K562 (cell line): ENCODE results near the gene RAB31. TPM values are rescaled to one million over a fixed set of nuclear protein-coding genes. Genes with fewer than 3 reads are reported as not detected.

Experiments
- BMI1 ChIP-seq: fragments of 150-350 bp; IDR thresholded peaks from 2 replicates; pipeline ENCODE4 v1.6.1; 2014; ENCODE audit warnings: low read length
- CEBPG ChIP-seq, 3 experiments: fragments of 200-800 bp in 1 of 3; sonication (Bioruptor generic) in 1 of 3; sonication (generic) in 1 of 3; formaldehyde crosslinking in 1 of 3; IDR thresholded peaks in 2 of 3; conservative IDR thresholded peaks in 1 of 3; 2 replicates each; pipeline versions ENCODE4 v1.6.1 to v1.8.0; 2016 to 2022; ENCODE audit warnings: missing compliant biosample characterization in 2 of 3, missing genetic modification characterization in 2 of 3, mild to moderate bottlenecking in 1 of 3, missing genetic modification reagents in 1 of 3
- EHMT2 ChIP-seq: fragments of 450-650 bp; IDR thresholded peaks from 2 replicates; pipeline ENCODE4 v1.6.1; 2018; ENCODE audit warnings: antibody characterized with exemption
- HMG20B ChIP-seq: fragments of 250-450 bp; sonication (Bioruptor Pico); IDR thresholded peaks from 2 replicates; pipeline ENCODE4 v1.5.0; 2021; ENCODE audit warnings: mild to moderate bottlenecking
- LEF1 ChIP-seq: fragments of 450-650 bp; IDR thresholded peaks from 2 replicates; pipeline ENCODE4 v1.6.1; 2016; ENCODE audit warnings: mild to moderate bottlenecking
- MYNN ChIP-seq, 2 experiments: sonication (generic); formaldehyde crosslinking in 1 of 2; IDR thresholded peaks; 2 replicates each; pipeline versions ENCODE4 v1.5.0 to v1.6.1; 2016 to 2020; ENCODE audit warnings: antibody characterized with exemption in 1 of 2, missing genetic modification reagents in 1 of 2
- POLR3A ChIP-seq: IDR thresholded peaks from 2 replicates; pipeline ENCODE4 v1.6.1; 2011; ENCODE audit warnings: borderline replicate concordance, mild to moderate bottlenecking, moderate library complexity; ENCODE audit not compliant: insufficient read length, insufficient read depth; ENCODE audit errors: extremely low read depth
- RBM25 ChIP-seq: fragments of 200-400 bp; formaldehyde crosslinking; IDR thresholded peaks from 2 replicates; pipeline ENCODE4 v1.6.1; 2018; ENCODE audit warnings: low read length, low read depth, moderate library complexity; ENCODE audit not compliant: severe bottlenecking
- SETDB1 ChIP-seq: IDR thresholded peaks from one replicate; pipeline ENCODE4 v1.6.1; 2012; ENCODE audit warnings: low read length, control low read depth, inconsistent platforms
- TCFL5 ChIP-seq: fragments of 250-450 bp; sonication (Bioruptor Pico); conservative IDR thresholded peaks from 2 replicates; pipeline ENCODE4 v1.6.1; 2021; ENCODE audit warnings: mild to moderate bottlenecking, moderate library complexity, matching md5 sums
- TSC22D4 ChIP-seq: fragments of 450-650 bp; IDR thresholded peaks from 2 replicates; pipeline ENCODE4 v1.6.1; 2016; ENCODE audit warnings: missing genetic modification characterization, missing biosample characterization, control low read depth
- ZKSCAN3 ChIP-seq: fragments of 250-450 bp; sonication (Bioruptor Pico); IDR thresholded peaks from 2 replicates; pipeline ENCODE4 v1.4.0; 2020
- ZNF263 ChIP-seq: sonication (generic); formaldehyde crosslinking; IDR thresholded peaks from 2 replicates; pipeline ENCODE4 v1.8.0; 2022; ENCODE audit warnings: mild to moderate bottlenecking, missing genetic modification reagents, borderline replicate concordance
- ZNF586 ChIP-seq: fragments of 450-650 bp; formaldehyde crosslinking; conservative IDR thresholded peaks from 2 replicates; pipeline ENCODE4 v1.4.0; 2020; ENCODE audit warnings: mild to moderate bottlenecking, moderate library complexity
- polyA plus RNA-seq, 8 experiments: library from polyadenylated mRNA; depleted of rRNA in 4 of 8; stranded (reverse) in 5 of 8; unstranded in 3 of 8; fragments of >200 nt; fragmentation: Nextera tagmentation in 2 of 8; fragmentation: Illumina TruSeq in 1 of 8; extraction: Ambion mirVana in 2 of 8; extraction: Trizol in 1 of 8; gene quantifications; 2 replicates each; pipeline versions ENCODE4 v1.2.1 to v1.2.3, GENCODE V29; 2011 to 2014; ENCODE audit warnings: inconsistent platforms in 1 of 8, missing spikeins in 1 of 8
- total RNA-seq, 7 experiments: library from RNA; depleted of rRNA in 6 of 7; stranded (reverse); fragments of >200 nt in 6 of 7; fragmentation: Illumina TruSeq in 2 of 7; extraction: Trizol in 2 of 7; gene quantifications; 2 replicates each; pipeline versions ENCODE4 v1.2.1 to v1.2.3, GENCODE V29; 2011 to 2021; ENCODE audit warnings: low replicate concordance in 1 of 7
- TF ChIP-seq, protein P1 (sequence below): sonication (generic); formaldehyde crosslinking; IDR thresholded peaks from 2 replicates; pipeline ENCODE4 v1.8.1; 2023; ENCODE audit warnings: missing genetic modification reagents, mild to moderate bottlenecking, borderline replicate concordance
- TF ChIP-seq, protein P2 (sequence below): fragments of 250-450 bp; sonication (Bioruptor Pico); IDR thresholded peaks from 2 replicates; pipeline ENCODE4 v1.5.0; 2020; ENCODE audit warnings: mild to moderate bottlenecking
- TF ChIP-seq, protein P3 (sequence below): fragments of 450-650 bp; IDR thresholded peaks from 2 replicates; pipeline ENCODE4 v1.6.1; 2017; ENCODE audit warnings: antibody characterized with exemption, mild to moderate bottlenecking

RAB31 gene
- total and polyA plus RNA-seq, 9 of the 15 experiments (the other 6 are each of a cell fraction or from before 2014, with no cell fraction given), result 20.7 to 70.4 (median 41.3) TPM

GRCh38 chr18:9898792-9899549 is 190.9 kb downstream of the RAB31 start (continued):
- TF ChIP-seq, protein P1, sequence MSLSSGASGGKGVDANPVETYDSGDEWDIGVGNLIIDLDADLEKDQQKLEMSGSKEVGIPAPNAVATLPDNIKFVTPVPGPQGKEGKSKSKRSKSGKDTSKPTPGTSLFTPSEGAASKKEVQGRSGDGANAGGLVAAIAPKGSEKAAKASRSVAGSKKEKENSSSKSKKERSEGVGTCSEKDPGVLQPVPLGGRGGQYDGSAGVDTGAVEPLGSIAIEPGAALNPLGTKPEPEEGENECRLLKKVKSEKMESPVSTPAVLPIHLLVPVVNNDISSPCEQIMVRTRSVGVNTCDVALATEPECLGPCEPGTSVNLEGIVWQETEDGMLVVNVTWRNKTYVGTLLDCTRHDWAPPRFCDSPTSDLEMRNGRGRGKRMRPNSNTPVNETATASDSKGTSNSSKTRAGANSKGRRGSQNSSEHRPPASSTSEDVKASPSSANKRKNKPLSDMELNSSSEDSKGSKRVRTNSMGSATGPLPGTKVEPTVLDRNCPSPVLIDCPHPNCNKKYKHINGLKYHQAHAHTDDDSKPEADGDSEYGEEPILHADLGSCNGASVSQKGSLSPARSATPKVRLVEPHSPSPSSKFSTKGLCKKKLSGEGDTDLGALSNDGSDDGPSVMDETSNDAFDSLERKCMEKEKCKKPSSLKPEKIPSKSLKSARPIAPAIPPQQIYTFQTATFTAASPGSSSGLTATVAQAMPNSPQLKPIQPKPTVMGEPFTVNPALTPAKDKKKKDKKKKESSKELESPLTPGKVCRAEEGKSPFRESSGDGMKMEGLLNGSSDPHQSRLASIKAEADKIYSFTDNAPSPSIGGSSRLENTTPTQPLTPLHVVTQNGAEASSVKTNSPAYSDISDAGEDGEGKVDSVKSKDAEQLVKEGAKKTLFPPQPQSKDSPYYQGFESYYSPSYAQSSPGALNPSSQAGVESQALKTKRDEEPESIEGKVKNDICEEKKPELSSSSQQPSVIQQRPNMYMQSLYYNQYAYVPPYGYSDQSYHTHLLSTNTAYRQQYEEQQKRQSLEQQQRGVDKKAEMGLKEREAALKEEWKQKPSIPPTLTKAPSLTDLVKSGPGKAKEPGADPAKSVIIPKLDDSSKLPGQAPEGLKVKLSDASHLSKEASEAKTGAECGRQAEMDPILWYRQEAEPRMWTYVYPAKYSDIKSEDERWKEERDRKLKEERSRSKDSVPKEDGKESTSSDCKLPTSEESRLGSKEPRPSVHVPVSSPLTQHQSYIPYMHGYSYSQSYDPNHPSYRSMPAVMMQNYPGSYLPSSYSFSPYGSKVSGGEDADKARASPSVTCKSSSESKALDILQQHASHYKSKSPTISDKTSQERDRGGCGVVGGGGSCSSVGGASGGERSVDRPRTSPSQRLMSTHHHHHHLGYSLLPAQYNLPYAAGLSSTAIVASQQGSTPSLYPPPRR (CRISPR knock-in tag), result no peak
- TF ChIP-seq TSC22D4 (no peak), HMG20B (CRISPR knock-in tag) (no peak), RBM25 (no peak), BMI1 (no peak), SETDB1 (peak; percentile 29), LEF1 (peak; percentile 95), EHMT2 (peak; percentile 60; the same call in 1 of the 2 replicates), MYNN (IDR thresholded peaks at IDR 0.05) (0 out of 2 replicates have a peak, but pooled peaks have one; percentile 67), MYNN (CRISPR knock-in tag; IDR thresholded peaks at IDR 0.05) (no peak), POLR3A (no peak), CEBPG (CRISPR knock-in tag; IDR thresholded peaks at IDR 0.05) (no peak), CEBPG (tag; conservative IDR thresholded peaks at IDR 0.05 in 1 of 2, IDR thresholded peaks at IDR 0.05 in 1 of 2) (peak; percentile 27 to 56; a peak in 2 of 4 replicates), ZKSCAN3 (no peak), ZNF263 (CRISPR knock-in tag) (no peak), ZNF586 (no peak), TCFL5 (no peak)
- TF ChIP-seq, protein P2, sequence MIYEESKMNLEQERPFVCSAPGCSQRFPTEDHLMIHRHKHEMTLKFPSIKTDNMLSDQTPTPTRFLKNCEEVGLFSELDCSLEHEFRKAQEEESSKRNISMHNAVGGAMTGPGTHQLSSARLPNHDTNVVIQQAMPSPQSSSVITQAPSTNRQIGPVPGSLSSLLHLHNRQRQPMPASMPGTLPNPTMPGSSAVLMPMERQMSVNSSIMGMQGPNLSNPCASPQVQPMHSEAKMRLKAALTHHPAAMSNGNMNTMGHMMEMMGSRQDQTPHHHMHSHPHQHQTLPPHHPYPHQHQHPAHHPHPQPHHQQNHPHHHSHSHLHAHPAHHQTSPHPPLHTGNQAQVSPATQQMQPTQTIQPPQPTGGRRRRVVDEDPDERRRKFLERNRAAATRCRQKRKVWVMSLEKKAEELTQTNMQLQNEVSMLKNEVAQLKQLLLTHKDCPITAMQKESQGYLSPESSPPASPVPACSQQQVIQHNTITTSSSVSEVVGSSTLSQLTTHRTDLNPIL (CRISPR knock-in tag), result no peak
- TF ChIP-seq, protein P3, sequence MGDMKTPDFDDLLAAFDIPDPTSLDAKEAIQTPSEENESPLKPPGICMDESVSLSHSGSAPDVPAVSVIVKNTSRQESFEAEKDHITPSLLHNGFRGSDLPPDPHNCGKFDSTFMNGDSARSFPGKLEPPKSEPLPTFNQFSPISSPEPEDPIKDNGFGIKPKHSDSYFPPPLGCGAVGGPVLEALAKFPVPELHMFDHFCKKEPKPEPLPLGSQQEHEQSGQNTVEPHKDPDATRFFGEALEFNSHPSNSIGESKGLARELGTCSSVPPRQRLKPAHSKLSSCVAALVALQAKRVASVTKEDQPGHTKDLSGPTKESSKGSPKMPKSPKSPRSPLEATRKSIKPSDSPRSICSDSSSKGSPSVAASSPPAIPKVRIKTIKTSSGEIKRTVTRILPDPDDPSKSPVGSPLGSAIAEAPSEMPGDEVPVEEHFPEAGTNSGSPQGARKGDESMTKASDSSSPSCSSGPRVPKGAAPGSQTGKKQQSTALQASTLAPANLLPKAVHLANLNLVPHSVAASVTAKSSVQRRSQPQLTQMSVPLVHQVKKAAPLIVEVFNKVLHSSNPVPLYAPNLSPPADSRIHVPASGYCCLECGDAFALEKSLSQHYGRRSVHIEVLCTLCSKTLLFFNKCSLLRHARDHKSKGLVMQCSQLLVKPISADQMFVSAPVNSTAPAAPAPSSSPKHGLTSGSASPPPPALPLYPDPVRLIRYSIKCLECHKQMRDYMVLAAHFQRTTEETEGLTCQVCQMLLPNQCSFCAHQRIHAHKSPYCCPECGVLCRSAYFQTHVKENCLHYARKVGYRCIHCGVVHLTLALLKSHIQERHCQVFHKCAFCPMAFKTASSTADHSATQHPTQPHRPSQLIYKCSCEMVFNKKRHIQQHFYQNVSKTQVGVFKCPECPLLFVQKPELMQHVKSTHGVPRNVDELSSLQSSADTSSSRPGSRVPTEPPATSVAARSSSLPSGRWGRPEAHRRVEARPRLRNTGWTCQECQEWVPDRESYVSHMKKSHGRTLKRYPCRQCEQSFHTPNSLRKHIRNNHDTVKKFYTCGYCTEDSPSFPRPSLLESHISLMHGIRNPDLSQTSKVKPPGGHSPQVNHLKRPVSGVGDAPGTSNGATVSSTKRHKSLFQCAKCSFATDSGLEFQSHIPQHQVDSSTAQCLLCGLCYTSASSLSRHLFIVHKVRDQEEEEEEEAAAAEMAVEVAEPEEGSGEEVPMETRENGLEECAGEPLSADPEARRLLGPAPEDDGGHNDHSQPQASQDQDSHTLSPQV, result peak; percentile 95
